ENCODE results near the gene CWC25. TPM values are rescaled to one million over a fixed set of nuclear protein-coding genes. Genes with fewer than 3 reads are reported as not detected.
A peak's percentile ranks its signal among the peaks of the same experiment; 100 is the strongest.

The CWC25 gene
- total RNA-seq = 9.6 and 13.9 TPM in 2 replicates

- peak; percentile 72 for DNase-seq (ENCODE audit: low read depth)
- no peak for TF ChIP-seq CTCF (conservative IDR thresholded peaks at IDR 0.05; ENCODE audit: low read depth, low read length)
- peak within 1 kb of the TSS; percentile 98 for H3K4me3 ChIP-seq (ENCODE audit: low read depth, low read length)
These were observed at the start of gene CWC25 for GRCh38 chr17:38824899-38825761. CWC25 (minus strand) TSS chr17:38825321; CDS start chr17:38825183, 138 bp downstream.

- H3K4me3 ChIP-seq (ENCODE audit: low read depth, low read length) = no peak overlapping the region
- DNase-seq (ENCODE audit: low read depth) = no peak
- no peak for TF ChIP-seq CTCF (conservative IDR thresholded peaks at IDR 0.05; ENCODE audit: low read depth, low read length)
These were observed 48.7 kb upstream of the CWC25 start for GRCh38 chr17:38873640-38874380.

DNA sequence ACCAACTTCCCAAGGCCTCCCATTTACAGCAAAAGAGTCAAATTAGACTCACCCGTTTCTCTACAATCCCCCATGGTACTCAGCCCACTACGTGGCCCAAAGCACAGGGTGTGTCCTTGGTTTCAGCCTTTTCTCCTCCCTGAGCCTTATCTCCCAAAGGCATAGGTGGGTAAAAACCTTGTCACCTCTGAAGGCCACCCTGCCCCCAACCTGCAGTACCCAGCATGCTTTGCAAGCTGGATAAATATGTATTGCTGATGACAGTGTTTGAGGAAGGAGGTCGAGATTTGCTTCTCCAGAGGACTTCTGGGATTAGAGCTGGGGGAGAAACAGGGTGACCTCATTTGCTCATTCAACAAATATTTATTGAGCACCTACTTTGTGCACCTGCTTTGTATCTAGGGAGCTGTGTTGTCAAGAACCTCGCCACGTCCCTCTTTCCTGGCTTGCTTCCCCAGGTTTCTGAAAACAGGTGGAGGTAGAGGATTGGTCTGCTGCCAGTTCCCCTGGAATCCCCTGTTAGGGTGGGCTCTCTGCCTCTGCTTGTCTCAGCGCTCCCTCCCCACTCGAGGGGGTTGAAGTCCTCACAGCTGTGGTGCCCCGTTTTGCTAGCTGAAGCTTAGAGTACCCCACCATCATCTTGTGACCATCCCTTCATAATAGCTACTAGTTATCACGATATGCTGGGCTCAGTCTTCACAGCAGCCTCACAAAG, 47.7 kb upstream of the CWC25 start:
- DNase-seq (ENCODE audit: low read depth) = no peak
- no peak for TF ChIP-seq CTCF (conservative IDR thresholded peaks at IDR 0.05; ENCODE audit: low read depth, low read length)
- H3K4me3 ChIP-seq (ENCODE audit: low read depth, low read length) = peak overlapping the region; percentile 90

DNA sequence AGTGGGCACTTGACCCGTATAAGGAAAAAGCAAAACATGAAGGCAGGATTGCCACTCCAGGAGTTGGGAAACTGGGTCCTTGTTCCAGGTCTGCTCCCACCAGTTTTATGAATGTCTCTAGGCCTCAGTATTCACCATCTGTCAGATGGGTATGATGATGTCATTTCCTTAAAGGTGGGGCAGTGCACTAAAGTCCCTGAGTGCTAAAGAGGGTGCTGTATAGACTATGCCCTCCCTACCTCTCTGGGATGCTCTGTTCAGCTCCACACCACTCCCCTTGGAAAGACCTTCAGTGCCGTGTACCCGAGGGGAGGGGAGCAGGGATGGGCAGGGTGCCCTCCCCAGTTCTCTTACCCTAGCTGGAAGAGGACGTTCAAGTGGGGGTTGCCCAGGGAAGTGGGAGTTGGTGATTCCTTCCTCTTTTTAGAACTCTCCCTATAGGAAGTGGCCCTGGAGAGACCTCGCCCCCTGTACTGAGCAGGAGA, 46.9 kb upstream of the CWC25 start:
- DNase-seq (ENCODE audit: low read depth) = no peak
- peak overlapping the region; percentile 90 for H3K4me3 ChIP-seq (ENCODE audit: low read depth, low read length)

DNA sequence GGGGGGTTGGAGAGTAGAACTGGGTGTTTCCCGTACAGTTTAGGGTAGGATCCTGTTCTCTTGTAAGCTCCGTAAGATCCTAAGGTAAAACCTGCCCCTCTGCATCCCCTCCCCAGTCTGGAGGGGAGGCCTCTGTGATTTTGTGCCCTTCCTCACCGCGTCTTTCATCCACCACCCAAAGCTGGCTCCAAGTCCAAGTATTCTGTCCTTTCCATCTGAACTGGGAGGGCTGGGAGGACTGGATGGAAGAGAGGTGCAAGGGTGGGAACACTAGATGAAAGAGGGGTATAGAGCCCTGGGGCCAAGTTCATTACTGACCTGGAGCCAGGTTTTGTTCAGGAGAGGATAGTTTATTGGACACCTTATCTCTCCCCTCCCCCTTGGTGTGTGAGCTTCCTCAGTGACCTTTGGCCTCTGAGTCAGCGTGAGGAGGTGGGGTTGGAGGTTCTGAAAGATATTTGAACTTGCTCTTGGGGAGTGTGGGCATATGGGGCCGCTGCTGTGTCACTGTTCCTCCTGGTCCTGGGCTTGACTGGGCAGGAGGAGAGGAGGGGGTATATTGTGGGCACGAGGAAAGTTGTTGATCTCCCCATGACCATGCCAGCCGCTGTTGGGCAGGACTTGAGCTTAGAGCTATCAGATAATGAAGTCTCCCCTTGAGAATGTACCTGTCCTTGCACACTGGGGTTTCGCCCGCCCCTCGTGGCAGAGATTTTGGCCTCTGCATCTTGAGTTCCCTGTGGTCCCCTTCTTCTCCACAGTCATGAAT, 46.3 kb upstream of the CWC25 start:
- DNase-seq (ENCODE audit: low read depth) = peak; percentile 49
- peak overlapping the region; percentile 90 for H3K4me3 ChIP-seq (ENCODE audit: low read depth, low read length)

More for the DNA sequence above, 46.9 kb upstream of the CWC25 start:
- no peak for TF ChIP-seq CTCF (conservative IDR thresholded peaks at IDR 0.05; ENCODE audit: low read depth, low read length)

More for the DNA sequence above, 46.3 kb upstream of the CWC25 start:
- peak; percentile 31 for TF ChIP-seq CTCF (conservative IDR thresholded peaks at IDR 0.05; ENCODE audit: low read depth, low read length)

Measured in epithelial cell of proximal tubule (primary cell).